WTC11 (cell line): ENCODE data around the gene SESTD1. TPM values are rescaled to one million over a fixed set of nuclear protein-coding genes. Genes with fewer than 3 reads are reported as not detected.

Experiments
- ATAC-seq: fragments of 200-7000 bp; cut with Tn5 transposase; 2 replicates; pipeline ENCODE4 v1.10.0; 2021; ENCODE audit warnings: mild to moderate bottlenecking, moderate library complexity
- CTCF ChIA-PET: fragments of 300-600 bp; sonication (Branson Sonifier 250); formaldehyde crosslinking; loops from one replicate; lab custom pipeline; 2021; ENCODE audit warnings: antibody characterized with exemption; lab: Charles Lee
- POLR2A ChIA-PET: fragments of 350-600 bp; sonication (Branson Sonifier 250); formaldehyde crosslinking; loops from one replicate; lab custom pipeline; 2021; ENCODE audit warnings: antibody characterized with exemption; lab: Charles Lee
- DNase-seq: peaks from one replicate; pipeline ENCODE4 v3.0.0; 2021; ENCODE audit warnings: low spot score
- H3K27ac Mint-ChIP-seq: 2 replicates; pipeline ENCODE4 v1.8.0; 2021; ENCODE audit warnings: mixed read lengths
- H3K27me3 Mint-ChIP-seq: 2 replicates; pipeline ENCODE4 v1.8.0; 2021; ENCODE audit warnings: low read depth, mild to moderate bottlenecking, moderate library complexity, mixed read lengths
- H3K36me3 Mint-ChIP-seq: 2 replicates; pipeline ENCODE4 v1.8.0; 2021; ENCODE audit warnings: mixed read lengths
- H3K4me1 Mint-ChIP-seq: 2 replicates; pipeline ENCODE4 v1.8.0; 2022; ENCODE audit warnings: mixed read lengths
- H3K4me3 Mint-ChIP-seq: 2 replicates; pipeline ENCODE4 v1.8.0; 2021; ENCODE audit warnings: mild to moderate bottlenecking, moderate library complexity, mixed read lengths
- H3K9me3 Mint-ChIP-seq: 2 replicates; pipeline ENCODE4 v1.8.0; 2021; ENCODE audit warnings: mixed read lengths
- CREB1 ChIP-seq: sonication (generic); formaldehyde crosslinking; IDR thresholded peaks from 2 replicates; pipeline ENCODE4 v1.8.0; 2023; ENCODE audit warnings: mild to moderate bottlenecking, missing genetic modification reagents
- ETV6 ChIP-seq: sonication (generic); formaldehyde crosslinking; IDR thresholded peaks from 2 replicates; pipeline ENCODE4 v1.8.1; 2022; ENCODE audit warnings: mild to moderate bottlenecking, missing genetic modification reagents
- IRF2 ChIP-seq: sonication (generic); formaldehyde crosslinking; IDR thresholded peaks from 2 replicates; pipeline ENCODE4 v1.8.0; 2022; ENCODE audit warnings: low read depth, missing genetic modification reagents, borderline replicate concordance
- JAZF1 ChIP-seq: fragments of 250-450 bp; sonication (Bioruptor Pico); IDR thresholded peaks from 2 replicates; pipeline ENCODE4 v1.9.0; 2021; ENCODE audit warnings: moderate library complexity, mild to moderate bottlenecking, inconsistent platforms
- MXD4 ChIP-seq: fragments of 250-450 bp; sonication (Bioruptor Pico); IDR thresholded peaks from 2 replicates; pipeline ENCODE4 v1.8.0; 2021; ENCODE audit warnings: mild to moderate bottlenecking, moderate library complexity, borderline replicate concordance
- MYBL2 ChIP-seq: sonication (generic); formaldehyde crosslinking; IDR thresholded peaks from 2 replicates; pipeline ENCODE4 v1.8.1; 2023; ENCODE audit warnings: mild to moderate bottlenecking, moderate library complexity, missing genetic modification reagents
- NR1H2 ChIP-seq: sonication (generic); formaldehyde crosslinking; IDR thresholded peaks from 2 replicates; pipeline ENCODE4 v1.9.0; 2021; ENCODE audit warnings: mild to moderate bottlenecking, moderate library complexity, missing genetic modification reagents
- ZBTB21 ChIP-seq: sonication (generic); formaldehyde crosslinking; IDR thresholded peaks from 2 replicates; pipeline ENCODE4 v1.8.1; 2023; ENCODE audit warnings: mild to moderate bottlenecking, missing genetic modification reagents, borderline replicate concordance
- ZNF219 ChIP-seq: sonication (generic); formaldehyde crosslinking; IDR thresholded peaks from 2 replicates; pipeline ENCODE4 v1.8.0; 2023; ENCODE audit warnings: missing genetic modification reagents, mild to moderate bottlenecking, borderline replicate concordance
- ZNF396 ChIP-seq: fragments of 250-450 bp; sonication (Bioruptor Pico); IDR thresholded peaks from 2 replicates; pipeline ENCODE4 v1.8.0; 2021; ENCODE audit warnings: mild to moderate bottlenecking, moderate library complexity, borderline replicate concordance
- ZNF416 ChIP-seq: fragments of 250-450 bp; sonication (Bioruptor Pico); IDR thresholded peaks from 2 replicates; pipeline ENCODE4 v1.9.0; 2021; ENCODE audit warnings: mild to moderate bottlenecking, inconsistent platforms
- total RNA-seq: library from RNA; stranded (reverse); gene quantifications from 3 replicates; pipeline ENCODE4 v1.2.3, GENCODE V29; 2021
- TF ChIP-seq, protein P1 (sequence below): sonication (generic); formaldehyde crosslinking; IDR thresholded peaks from 2 replicates; pipeline ENCODE4 v1.8.1; 2022; ENCODE audit warnings: mild to moderate bottlenecking, moderate library complexity, missing genetic modification reagents
- TF ChIP-seq, protein P2 (sequence below): sonication (generic); formaldehyde crosslinking; IDR thresholded peaks from 2 replicates; pipeline ENCODE4 v1.8.0; 2022; ENCODE audit warnings: missing genetic modification reagents
- TF ChIP-seq, protein P3 (sequence below): fragments of 250-450 bp; sonication (Bioruptor Pico); IDR thresholded peaks from 2 replicates; pipeline ENCODE4 v1.9.0; 2021; ENCODE audit warnings: mild to moderate bottlenecking, borderline replicate concordance
- TF ChIP-seq, protein P4 (sequence below): fragments of 250-450 bp; sonication (Bioruptor Pico); IDR thresholded peaks from 2 replicates; pipeline ENCODE4 v2.1.2; 2022; ENCODE audit warnings: mild to moderate bottlenecking, moderate library complexity
- TF ChIP-seq, protein P5 (sequence below): sonication (generic); formaldehyde crosslinking; IDR thresholded peaks from 2 replicates; pipeline ENCODE4 v1.8.1; 2022; ENCODE audit warnings: mild to moderate bottlenecking, missing genetic modification reagents, moderate library complexity, borderline replicate concordance

The SESTD1 gene
- total RNA-seq, 1 experiment from 2014 or later, result 59.9 TPM

DNA sequence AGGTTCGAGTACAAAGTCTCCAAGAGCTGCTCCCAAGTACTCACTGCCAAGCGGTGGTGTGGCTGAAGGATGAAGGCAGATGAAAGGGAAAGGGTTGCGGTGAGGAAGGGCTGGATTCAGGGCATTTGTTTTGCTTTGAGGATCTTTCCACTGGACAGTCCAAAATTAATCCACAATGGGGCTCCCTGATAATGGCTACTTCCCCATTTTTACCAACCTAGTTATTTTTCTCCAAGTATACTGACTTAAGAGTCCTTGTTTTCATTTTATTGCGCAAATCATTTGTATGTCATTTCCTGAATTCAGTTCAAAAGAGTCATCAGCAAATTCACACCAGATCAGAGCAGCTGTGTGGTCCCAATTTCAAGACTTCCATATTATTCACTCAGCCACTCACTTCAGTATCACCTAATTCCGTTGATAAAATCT, 464 bp upstream of the SESTD1 start:
- no peak for ATAC-seq
- TF ChIP-seq NR1H2, result no peak

DNA sequence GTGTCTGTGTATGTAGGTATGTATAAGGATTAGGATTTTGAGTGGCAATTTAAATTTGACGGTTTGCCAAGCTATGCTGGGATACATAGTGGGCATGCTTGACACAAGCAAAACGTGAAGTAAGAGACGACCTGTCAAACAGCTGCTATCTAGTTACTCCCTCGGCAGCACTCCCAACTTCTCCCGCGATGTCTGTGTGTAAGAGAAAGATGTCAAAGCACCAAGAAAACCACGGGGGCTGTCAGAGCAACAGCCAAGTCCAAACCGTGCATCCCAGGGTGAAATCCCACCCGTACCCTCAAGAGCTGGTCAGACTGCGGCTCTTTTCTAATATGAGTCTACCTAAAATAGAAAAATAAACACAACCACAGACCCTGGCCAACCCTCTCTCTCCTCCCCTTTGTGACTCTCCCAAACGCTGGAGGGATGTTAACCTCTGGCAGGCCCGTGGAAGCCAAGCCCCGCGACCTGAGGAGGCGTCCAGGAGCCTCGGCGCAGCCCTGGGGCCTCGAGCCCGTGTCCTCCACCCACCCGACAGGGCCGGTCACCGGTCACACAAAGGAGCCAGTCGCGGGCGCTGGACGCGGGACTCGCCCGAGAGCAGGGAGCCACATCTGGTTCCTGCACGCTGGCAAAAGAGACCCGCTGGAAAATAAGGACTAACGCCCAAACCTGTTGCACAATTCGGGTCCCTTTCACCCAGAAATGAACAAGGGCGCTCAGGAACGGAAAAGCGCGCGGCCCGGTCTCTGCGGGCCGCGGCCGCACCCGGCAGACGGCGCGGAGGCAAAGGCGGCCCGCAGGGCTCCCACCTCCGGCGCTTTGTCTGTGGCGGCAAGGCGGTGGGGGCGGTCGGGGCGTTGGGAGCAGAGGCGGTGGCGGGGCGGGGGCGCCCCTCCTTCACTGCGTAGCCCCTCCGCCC, 925 bp downstream of the SESTD1 start:
- ATAC-seq (peak; percentile 44), DNase-seq (peak; percentile 18)
- peak overlapping the region; percentile 83 for H3K4me3 Mint-ChIP-seq
- H3K36me3 Mint-ChIP-seq, result no peaks in the 10 kb centered on the region
- H3K9me3 Mint-ChIP-seq, result no peaks in the 10 kb centered on the region
- peaks cover 13% of the 10 kb centered on the region for H3K27me3 Mint-ChIP-seq
- ChIA-PET CTCF (no interaction called here), POLR2A (no interaction called here)
- peaks cover 34% of the 10 kb centered on the region for H3K4me1 Mint-ChIP-seq
- H3K27ac Mint-ChIP-seq, result no peak overlapping the region
- TF ChIP-seq, protein P1, sequence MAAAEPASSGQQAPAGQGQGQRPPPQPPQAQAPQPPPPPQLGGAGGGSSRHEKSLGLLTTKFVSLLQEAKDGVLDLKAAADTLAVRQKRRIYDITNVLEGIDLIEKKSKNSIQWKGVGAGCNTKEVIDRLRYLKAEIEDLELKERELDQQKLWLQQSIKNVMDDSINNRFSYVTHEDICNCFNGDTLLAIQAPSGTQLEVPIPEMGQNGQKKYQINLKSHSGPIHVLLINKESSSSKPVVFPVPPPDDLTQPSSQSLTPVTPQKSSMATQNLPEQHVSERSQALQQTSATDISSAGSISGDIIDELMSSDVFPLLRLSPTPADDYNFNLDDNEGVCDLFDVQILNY (CRISPR knock-in tag), result no peak
- TF ChIP-seq, protein P2, sequence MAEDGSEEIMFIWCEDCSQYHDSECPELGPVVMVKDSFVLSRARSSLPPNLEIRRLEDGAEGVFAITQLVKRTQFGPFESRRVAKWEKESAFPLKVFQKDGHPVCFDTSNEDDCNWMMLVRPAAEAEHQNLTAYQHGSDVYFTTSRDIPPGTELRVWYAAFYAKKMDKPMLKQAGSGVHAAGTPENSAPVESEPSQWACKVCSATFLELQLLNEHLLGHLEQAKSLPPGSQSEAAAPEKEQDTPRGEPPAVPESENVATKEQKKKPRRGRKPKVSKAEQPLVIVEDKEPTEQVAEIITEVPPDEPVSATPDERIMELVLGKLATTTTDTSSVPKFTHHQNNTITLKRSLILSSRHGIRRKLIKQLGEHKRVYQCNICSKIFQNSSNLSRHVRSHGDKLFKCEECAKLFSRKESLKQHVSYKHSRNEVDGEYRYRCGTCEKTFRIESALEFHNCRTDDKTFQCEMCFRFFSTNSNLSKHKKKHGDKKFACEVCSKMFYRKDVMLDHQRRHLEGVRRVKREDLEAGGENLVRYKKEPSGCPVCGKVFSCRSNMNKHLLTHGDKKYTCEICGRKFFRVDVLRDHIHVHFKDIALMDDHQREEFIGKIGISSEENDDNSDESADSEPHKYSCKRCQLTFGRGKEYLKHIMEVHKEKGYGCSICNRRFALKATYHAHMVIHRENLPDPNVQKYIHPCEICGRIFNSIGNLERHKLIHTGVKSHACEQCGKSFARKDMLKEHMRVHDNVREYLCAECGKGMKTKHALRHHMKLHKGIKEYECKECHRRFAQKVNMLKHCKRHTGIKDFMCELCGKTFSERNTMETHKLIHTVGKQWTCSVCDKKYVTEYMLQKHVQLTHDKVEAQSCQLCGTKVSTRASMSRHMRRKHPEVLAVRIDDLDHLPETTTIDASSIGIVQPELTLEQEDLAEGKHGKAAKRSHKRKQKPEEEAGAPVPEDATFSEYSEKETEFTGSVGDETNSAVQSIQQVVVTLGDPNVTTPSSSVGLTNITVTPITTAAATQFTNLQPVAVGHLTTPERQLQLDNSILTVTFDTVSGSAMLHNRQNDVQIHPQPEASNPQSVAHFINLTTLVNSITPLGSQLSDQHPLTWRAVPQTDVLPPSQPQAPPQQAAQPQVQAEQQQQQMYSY, result no peak
- TF ChIP-seq JAZF1 (no peak), MYBL2 (no peak)

More for the DNA sequence above, 464 bp upstream of the SESTD1 start:
- no peaks in the 10 kb centered on the region for H3K36me3 Mint-ChIP-seq
- peak overlapping the region; percentile 70 for H3K4me3 Mint-ChIP-seq
- H3K4me1 Mint-ChIP-seq, result peaks cover 37% of the 10 kb centered on the region
- no peak overlapping the region for H3K27ac Mint-ChIP-seq
- 0 out of 2 replicates have a peak, but pooled peaks cover 3% of the 10 kb centered on the region for H3K9me3 Mint-ChIP-seq
- no peak for DNase-seq
- H3K27me3 Mint-ChIP-seq, result peaks cover 13% of the 10 kb centered on the region
- POLR2A ChIA-PET, result no interaction called here
- CTCF ChIA-PET, result no interaction called here

DNA sequence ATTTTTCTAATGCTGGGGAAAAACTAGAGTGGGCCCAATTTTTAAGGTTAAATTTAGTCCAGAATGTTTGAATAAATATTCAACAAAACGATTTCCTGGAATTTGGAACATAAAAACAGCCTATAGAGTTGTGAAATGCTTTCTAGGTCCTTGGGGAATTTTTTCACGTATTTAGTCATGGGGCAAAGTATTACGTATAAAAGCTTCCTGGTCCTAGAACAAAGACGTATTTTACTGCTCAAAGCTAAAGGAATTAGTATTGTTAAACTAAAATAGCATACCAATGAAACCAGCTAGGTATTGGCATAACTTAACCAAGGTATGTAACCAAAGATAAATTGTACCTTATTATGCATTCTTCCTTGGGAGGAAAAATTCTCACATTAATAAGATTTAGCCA, 1.6 kb downstream of the SESTD1 start:
- peak overlapping the region; percentile 83 for H3K4me3 Mint-ChIP-seq
- no peak for DNase-seq
- H3K27me3 Mint-ChIP-seq, result peaks cover 13% of the 10 kb centered on the region
- H3K4me1 Mint-ChIP-seq, result peaks cover 27% of the 10 kb centered on the region
- H3K36me3 Mint-ChIP-seq, result no peaks in the 10 kb centered on the region
- H3K27ac Mint-ChIP-seq, result no peak overlapping the region
- no peaks in the 10 kb centered on the region for H3K9me3 Mint-ChIP-seq
- no peak for TF ChIP-seq MXD4 (CRISPR knock-in tag)
- TF ChIP-seq ZNF219, result no peak
- TF ChIP-seq CREB1 (CRISPR knock-in tag), result no peak
- no peak for TF ChIP-seq ZNF416 (CRISPR knock-in tag)
- no peak for TF ChIP-seq IRF2 (CRISPR knock-in tag)
- TF ChIP-seq ETV6, result no peak
- ChIA-PET CTCF (no interaction called here), POLR2A (no interaction called here)
- ATAC-seq, result no peak

DNA sequence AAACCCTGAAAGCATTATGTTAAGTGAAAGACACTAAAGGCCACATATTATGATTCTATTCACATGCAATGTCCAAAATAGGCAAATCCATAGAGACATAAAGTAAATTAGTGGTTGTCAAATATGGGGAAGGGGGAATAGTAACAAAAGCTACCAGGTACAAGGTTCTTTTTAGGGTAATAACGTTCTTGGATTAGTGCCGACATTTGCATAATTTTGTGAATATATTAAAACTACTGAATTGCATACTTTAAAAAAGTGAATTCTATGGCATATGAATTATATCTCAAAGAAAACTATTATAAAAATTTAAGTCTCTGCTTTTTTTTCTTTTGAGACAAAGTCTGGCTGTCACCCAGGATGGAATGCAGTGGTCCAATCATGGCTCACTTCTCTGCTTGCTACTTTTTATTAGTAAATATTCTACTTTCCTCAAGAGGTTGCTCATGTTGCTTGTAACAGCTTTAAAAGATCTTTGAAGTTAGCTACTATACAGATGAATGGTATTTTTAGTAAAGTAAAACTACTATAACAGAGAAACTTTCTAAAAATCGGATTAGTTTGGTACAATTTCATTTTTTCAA, 2.5 kb downstream of the SESTD1 start:
- no peak overlapping the region for H3K27ac Mint-ChIP-seq
- no peaks in the 10 kb centered on the region for H3K36me3 Mint-ChIP-seq
- no peak for TF ChIP-seq ZBTB21 (CRISPR knock-in tag)
- TF ChIP-seq, protein P3, sequence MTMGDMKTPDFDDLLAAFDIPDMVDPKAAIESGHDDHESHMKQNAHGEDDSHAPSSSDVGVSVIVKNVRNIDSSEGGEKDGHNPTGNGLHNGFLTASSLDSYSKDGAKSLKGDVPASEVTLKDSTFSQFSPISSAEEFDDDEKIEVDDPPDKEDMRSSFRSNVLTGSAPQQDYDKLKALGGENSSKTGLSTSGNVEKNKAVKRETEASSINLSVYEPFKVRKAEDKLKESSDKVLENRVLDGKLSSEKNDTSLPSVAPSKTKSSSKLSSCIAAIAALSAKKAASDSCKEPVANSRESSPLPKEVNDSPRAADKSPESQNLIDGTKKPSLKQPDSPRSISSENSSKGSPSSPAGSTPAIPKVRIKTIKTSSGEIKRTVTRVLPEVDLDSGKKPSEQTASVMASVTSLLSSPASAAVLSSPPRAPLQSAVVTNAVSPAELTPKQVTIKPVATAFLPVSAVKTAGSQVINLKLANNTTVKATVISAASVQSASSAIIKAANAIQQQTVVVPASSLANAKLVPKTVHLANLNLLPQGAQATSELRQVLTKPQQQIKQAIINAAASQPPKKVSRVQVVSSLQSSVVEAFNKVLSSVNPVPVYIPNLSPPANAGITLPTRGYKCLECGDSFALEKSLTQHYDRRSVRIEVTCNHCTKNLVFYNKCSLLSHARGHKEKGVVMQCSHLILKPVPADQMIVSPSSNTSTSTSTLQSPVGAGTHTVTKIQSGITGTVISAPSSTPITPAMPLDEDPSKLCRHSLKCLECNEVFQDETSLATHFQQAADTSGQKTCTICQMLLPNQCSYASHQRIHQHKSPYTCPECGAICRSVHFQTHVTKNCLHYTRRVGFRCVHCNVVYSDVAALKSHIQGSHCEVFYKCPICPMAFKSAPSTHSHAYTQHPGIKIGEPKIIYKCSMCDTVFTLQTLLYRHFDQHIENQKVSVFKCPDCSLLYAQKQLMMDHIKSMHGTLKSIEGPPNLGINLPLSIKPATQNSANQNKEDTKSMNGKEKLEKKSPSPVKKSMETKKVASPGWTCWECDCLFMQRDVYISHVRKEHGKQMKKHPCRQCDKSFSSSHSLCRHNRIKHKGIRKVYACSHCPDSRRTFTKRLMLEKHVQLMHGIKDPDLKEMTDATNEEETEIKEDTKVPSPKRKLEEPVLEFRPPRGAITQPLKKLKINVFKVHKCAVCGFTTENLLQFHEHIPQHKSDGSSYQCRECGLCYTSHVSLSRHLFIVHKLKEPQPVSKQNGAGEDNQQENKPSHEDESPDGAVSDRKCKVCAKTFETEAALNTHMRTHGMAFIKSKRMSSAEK, result no peak
- no peak for TF ChIP-seq ZNF396 (CRISPR knock-in tag)
- no peak for TF ChIP-seq ZNF416 (CRISPR knock-in tag)
- TF ChIP-seq, protein P4, sequence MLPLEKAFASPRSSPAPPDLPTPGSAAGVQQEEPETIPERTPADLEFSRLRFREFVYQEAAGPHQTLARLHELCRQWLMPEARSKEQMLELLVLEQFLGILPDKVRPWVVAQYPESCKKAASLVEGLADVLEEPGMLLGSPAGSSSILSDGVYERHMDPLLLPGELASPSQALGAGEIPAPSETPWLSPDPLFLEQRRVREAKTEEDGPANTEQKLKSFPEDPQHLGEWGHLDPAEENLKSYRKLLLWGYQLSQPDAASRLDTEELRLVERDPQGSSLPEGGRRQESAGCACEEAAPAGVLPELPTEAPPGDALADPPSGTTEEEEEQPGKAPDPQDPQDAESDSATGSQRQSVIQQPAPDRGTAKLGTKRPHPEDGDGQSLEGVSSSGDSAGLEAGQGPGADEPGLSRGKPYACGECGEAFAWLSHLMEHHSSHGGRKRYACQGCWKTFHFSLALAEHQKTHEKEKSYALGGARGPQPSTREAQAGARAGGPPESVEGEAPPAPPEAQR, result no peak
- TF ChIP-seq, protein P5, sequence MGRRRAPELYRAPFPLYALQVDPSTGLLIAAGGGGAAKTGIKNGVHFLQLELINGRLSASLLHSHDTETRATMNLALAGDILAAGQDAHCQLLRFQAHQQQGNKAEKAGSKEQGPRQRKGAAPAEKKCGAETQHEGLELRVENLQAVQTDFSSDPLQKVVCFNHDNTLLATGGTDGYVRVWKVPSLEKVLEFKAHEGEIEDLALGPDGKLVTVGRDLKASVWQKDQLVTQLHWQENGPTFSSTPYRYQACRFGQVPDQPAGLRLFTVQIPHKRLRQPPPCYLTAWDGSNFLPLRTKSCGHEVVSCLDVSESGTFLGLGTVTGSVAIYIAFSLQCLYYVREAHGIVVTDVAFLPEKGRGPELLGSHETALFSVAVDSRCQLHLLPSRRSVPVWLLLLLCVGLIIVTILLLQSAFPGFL, result no peak
- ChIA-PET CTCF (no interaction called here), POLR2A (no interaction called here)
- H3K27me3 Mint-ChIP-seq, result peaks cover 13% of the 10 kb centered on the region
- ATAC-seq (no peak), DNase-seq (no peak)
- no peak overlapping the region for H3K4me3 Mint-ChIP-seq
- peaks cover 26% of the 10 kb centered on the region for H3K4me1 Mint-ChIP-seq
- no peaks in the 10 kb centered on the region for H3K9me3 Mint-ChIP-seq
